Lung (tissue), 12 donors: ENCODE measurements around the gene PITX3. TPM values are rescaled to one million over a fixed set of nuclear protein-coding genes. Genes with fewer than 3 reads are reported as not detected.
"Not testable (repeated sequence)": the region's sequence is repeated elsewhere in the genome, so short reads cannot be mapped to it uniquely, and the experiment has no call there.

Experiments
- ATAC-seq: fragments of 200-7000 bp; cut with Tn5 transposase; one replicate; pipeline ENCODE4 v1.9.1; 2020; ENCODE audit warnings: moderate number of reproducible peaks; ENCODE audit not compliant: insufficient read depth, low FRiP score
- DNase-seq, 3 donors: peaks; one replicate each; pipeline ENCODE4 v3.0.0-alpha.2; 2013 to 2017
- H3K27ac ChIP-seq, 2 donors: one replicate each; pipeline ENCODE4 v1.5.1; 2013; ENCODE audit warnings: mild to moderate bottlenecking in 2 of 2, moderate library complexity in 2 of 2, control low read depth in 1 of 2, inconsistent platforms in 1 of 2, low read depth in 1 of 2, low read length in 1 of 2
- H3K27me3 ChIP-seq, 3 donors: one replicate each; pipeline ENCODE4 v1.5.1; 2013; ENCODE audit warnings: low read length in 2 of 3; ENCODE audit not compliant: control insufficient read depth in 3 of 3, insufficient read depth in 3 of 3
- H3K36me3 ChIP-seq, 4 donors: one replicate each; pipeline ENCODE4 v1.5.1; 2013; ENCODE audit warnings: low read length in 4 of 4, mild to moderate bottlenecking in 1 of 4, moderate library complexity in 1 of 4; ENCODE audit not compliant: control insufficient read depth in 4 of 4, insufficient read depth in 4 of 4
- H3K4me1 ChIP-seq, 5 donors: one replicate each; pipeline ENCODE4 v1.5.1; 2013; ENCODE audit warnings: low read length in 5 of 5, mild to moderate bottlenecking in 2 of 5, moderate library complexity in 1 of 5; ENCODE audit not compliant: control insufficient read depth in 5 of 5, insufficient read depth in 5 of 5
- H3K4me3 ChIP-seq: one replicate; pipeline ENCODE4 v1.5.1; 2013; ENCODE audit warnings: mild to moderate bottlenecking, control low read depth, moderate library complexity
- H3K9ac ChIP-seq, 2 donors: one replicate each; pipeline ENCODE4 v1.5.1; 2013; ENCODE audit warnings: low read length in 2 of 2, control low read depth in 1 of 2; ENCODE audit not compliant: insufficient read depth in 1 of 2
- H3K9me3 ChIP-seq, 4 donors: one replicate each; pipeline ENCODE4 v1.5.1; 2013; ENCODE audit warnings: low read length in 3 of 4, mild to moderate bottlenecking in 1 of 4, moderate library complexity in 1 of 4; ENCODE audit not compliant: control insufficient read depth in 4 of 4, insufficient read depth in 3 of 4
- WGBS, 2 donors: extraction: QIAGEN DNeasy Blood & Tissue Kit; methylation state at CpG; one replicate each; pipeline ENCODE4 v1.1.7; 2013; 5-methylcytosine and 5-hydroxymethylcytosine counted together
- polyA plus RNA-seq, 2 donors: library from polyadenylated mRNA; stranded (reverse); fragments of 200-250 nt; gene quantifications; one replicate each; pipeline ENCODE4 v1.2.1, GENCODE V29; 2013
- total RNA-seq, 2 donors: library from RNA; depleted of rRNA in 1 of 2; stranded (reverse); fragments of >200 nt in 1 of 2; gene quantifications; one replicate each; pipeline ENCODE4 v1.2.1, GENCODE V29; 2014 to 2021
- TF ChIP-seq, protein P1 (sequence below): IDR thresholded peaks from 2 replicates; pipeline ENCODE4 v1.5.1; 2012; ENCODE audit warnings: mild to moderate bottlenecking; ENCODE audit errors: control extremely low read depth, extremely low read depth
- donor health status: control.
- donor health status: control.
- donor health status: Bipolar disorder and iron deficiency.
- donor health status: healthy.
- donor health status: DM: yes; HTN: yes; CAD: no.

PITX3 gene
- total and polyA plus RNA-seq, 4 donors: 0.03 TPM; not detected in 3

DNA sequence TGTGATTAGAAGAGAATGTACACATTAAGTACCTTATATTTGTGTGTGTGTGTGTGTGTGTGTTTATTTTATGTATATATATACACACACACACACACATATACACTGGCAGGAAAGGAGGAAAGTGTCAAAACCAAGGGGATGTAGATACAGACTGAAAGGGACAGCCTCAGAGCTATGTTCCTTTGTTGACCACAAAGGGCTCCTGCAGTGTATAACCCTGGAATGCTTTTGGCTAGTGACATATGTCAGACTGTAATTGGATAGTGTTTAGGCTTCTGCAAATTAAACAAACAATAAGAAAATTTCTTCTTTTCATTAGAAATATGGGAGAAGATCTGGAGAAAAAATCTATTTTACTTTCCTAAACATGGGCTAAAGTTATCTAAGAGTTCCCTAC is 19.9 kb upstream of the PITX3 start:
- Histone ChIP-seq H3K36me3 (peaks cover 8 to 19% (median 12%) of the 10 kb centered on the region in 4 donors), H3K27me3 (no peaks in the 10 kb centered on the region), H3K27ac (no peak overlapping the region), H3K9ac (no peak overlapping the region), H3K4me3 (no peak overlapping the region), H3K4me1 (peaks cover 0 to 18% (median 2%) of the 10 kb centered on the region in 5 donors), H3K9me3 (no peaks in the 10 kb centered on the region)
- no peak for ATAC-seq
- no peak for DNase-seq
- TF ChIP-seq, protein P1, sequence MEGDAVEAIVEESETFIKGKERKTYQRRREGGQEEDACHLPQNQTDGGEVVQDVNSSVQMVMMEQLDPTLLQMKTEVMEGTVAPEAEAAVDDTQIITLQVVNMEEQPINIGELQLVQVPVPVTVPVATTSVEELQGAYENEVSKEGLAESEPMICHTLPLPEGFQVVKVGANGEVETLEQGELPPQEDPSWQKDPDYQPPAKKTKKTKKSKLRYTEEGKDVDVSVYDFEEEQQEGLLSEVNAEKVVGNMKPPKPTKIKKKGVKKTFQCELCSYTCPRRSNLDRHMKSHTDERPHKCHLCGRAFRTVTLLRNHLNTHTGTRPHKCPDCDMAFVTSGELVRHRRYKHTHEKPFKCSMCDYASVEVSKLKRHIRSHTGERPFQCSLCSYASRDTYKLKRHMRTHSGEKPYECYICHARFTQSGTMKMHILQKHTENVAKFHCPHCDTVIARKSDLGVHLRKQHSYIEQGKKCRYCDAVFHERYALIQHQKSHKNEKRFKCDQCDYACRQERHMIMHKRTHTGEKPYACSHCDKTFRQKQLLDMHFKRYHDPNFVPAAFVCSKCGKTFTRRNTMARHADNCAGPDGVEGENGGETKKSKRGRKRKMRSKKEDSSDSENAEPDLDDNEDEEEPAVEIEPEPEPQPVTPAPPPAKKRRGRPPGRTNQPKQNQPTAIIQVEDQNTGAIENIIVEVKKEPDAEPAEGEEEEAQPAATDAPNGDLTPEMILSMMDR: no peak

DNA sequence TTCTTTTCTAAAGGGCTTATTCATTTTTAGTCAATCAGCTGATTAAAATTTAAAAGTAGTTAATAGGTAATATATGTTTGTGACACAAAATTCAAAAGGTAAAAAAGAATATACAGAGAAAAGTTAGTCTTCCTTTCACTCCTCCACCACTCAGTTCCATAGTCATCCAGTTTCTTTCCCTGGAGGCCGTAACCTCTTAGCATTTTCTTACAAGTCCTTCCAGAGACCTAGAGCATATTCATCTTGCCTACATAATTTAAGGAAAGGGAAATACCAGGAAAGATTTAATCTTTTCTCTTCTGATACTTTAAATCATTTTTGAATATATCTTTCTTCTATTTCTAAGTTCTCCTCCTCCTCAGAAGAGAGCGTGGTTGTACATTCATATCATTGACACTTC is 14.1 kb upstream of the PITX3 start:
- Histone ChIP-seq H3K4me3 (no peak overlapping the region), H3K4me1 (peaks cover 0 to 8% (median 0%) of the 10 kb centered on the region in 5 donors), H3K36me3 (peaks cover 0 to 14% (median 3%) of the 10 kb centered on the region in 4 donors), H3K27me3 (no peaks in the 10 kb centered on the region), H3K27ac (no peak overlapping the region), H3K9ac (no peak overlapping the region), H3K9me3 (no peaks in the 10 kb centered on the region)
- TF ChIP-seq, protein P1: no peak
- DNase-seq (no peak), ATAC-seq (no peak)
- WGBS, 2 donors: 95 to 97% methylated on average over 2 of the region's 2 CpGs

DNA sequence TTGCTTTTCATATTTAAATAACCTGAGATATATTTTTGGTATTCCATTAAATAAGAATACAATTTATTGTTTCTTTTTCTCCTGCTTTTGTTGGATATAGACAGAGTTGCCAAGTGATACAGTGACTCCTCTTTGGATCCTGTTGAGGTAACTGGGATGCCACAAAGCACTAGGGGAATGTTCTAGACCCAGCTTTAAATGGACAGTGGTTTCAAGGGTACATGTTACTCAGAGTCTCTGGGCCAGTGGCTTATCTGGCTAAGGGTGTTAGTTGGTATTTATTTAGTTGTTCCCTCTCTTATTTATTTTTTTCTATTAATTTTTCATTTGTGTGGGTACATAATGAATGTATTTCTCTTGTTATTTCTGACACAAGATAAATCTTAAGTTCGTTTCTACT is 13.1 kb upstream of the PITX3 start:
- ATAC-seq (no peak), DNase-seq (no peak)
- TF ChIP-seq, protein P1: no peak
- Histone ChIP-seq H3K27ac (no peak overlapping the region), H3K4me1 (peaks cover 0 to 8% (median 0%) of the 10 kb centered on the region in 5 donors), H3K27me3 (no peaks in the 10 kb centered on the region), H3K4me3 (no peak overlapping the region), H3K36me3 (peaks cover 0 to 10% (median 2%) of the 10 kb centered on the region in 4 donors), H3K9me3 (no peaks in the 10 kb centered on the region), H3K9ac (no peak overlapping the region)
- 88 to 94% methylated on average over 1 of the region's 1 CpG for WGBS, 2 donors

DNA sequence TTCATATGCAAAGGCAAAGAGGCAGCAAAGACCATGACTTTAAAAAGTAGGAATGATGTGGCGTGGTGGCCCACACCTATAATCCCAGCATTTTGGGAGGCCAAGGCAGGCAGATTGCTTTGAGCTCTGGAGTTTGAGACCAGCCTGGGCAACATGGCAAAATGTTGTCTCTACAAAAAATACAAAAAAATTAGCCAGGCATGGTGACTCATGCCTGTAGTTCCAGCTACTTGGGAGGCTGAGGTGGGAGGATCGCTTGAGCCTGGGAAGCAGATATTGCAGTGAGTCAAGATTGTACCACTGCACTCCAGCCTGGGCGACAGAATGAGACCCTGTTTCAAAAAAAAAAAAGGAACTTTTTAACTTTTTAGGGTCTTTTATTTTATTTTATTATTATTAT is 11.2 kb upstream of the PITX3 start:
- not testable (repeated sequence) for DNase-seq, H3K9me3 ChIP-seq, H3K27me3 ChIP-seq, ATAC-seq, H3K4me1 ChIP-seq, H3K27ac ChIP-seq, H3K4me3 ChIP-seq, H3K36me3 ChIP-seq, H3K9ac ChIP-seq
- 96 to 98% methylated on average over 3 of the region's 3 CpGs for WGBS, 2 donors
